ENCODE data around the gene INPP4A. TPM values are rescaled to one million over a fixed set of nuclear protein-coding genes. Genes with fewer than 3 reads are reported as not detected.

INPP4A gene
- total and polyA plus RNA-seq, 2 of the 13 experiments (the other 11 are each of a cell fraction or from before 2014, with no cell fraction given), result 10.1 to 10.9 TPM

DNA sequence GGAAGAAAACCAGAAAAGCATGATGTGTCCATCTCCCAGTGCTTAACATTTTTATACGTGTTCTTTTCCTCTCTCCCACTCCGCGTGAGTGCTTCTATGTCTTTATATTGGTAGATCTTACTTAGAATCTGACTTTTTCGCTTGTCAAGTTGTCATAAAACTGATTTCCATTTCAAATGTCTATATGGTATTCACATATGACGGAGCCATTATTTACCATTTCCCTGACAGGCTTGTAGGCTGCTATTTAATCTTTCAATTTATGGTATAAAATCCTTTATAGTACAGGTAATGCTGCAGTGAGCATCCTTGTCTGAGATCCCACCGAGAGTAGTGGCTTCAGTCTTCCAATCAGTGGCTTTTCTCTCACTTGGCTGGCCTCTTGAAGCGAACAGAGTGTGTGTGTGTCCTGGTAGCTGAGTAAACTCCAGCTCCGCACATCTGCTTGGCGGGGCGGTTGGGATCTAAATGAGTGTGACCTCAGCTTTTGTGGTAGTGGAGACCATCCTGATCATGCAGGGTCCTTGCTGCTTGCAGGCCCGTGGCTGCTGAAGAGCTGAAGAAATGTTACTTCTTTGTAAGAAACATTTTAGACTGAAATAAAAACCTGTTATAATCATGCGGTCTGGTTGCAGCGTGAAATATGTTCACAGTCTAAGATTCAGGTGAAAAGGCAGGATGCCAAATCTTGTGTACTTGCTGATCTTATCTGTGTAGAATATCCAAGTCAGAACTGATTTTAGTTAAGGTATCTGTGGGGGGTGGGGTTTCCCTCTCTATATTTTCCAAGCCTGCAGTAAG lies 40.2 kb downstream of the INPP4A start:
- ChIA-PET POLR2A (interaction anchor here (1.0 kb wide), 1 partner anchor 14 kb away, joined by 4 read pairs; no protein-coding TSS in a partner anchor), CTCF (ENCODE audit: low intra/inter-chr PET ratio, low total read pairs) (no interaction called here)
- Histone ChIP-seq H3K36me3 (replicated peaks in 1 of 2; ENCODE audit: control insufficient read depth in 1 of 2, insufficient read depth in 2 of 2, low read length in 2 of 2) (no peaks in the 10 kb centered on the region), H3K4me3 (replicated peaks in 1 of 3; ENCODE audit: insufficient read depth in 1 of 3, low read depth in 2 of 3, low read length in 3 of 3) (no peak overlapping the region), H3K9ac (ENCODE audit: insufficient read depth, low read depth, low read length) (no peak overlapping the region), H3K4me1 (ENCODE audit: insufficient read depth, low read length) (peaks cover 43% of the 10 kb centered on the region), H2AFZ (ENCODE audit: low read length) (no peak overlapping the region), H3K79me2 (ENCODE audit: insufficient read depth, low read length) (no peaks in the 10 kb centered on the region), H3K4me2 (ENCODE audit: low read depth, low read length) (no peak overlapping the region), H3K9me3 (ENCODE audit: low read length) (no peaks in the 10 kb centered on the region), H4K20me1 (ENCODE audit: insufficient read depth, low read length) (no peaks in the 10 kb centered on the region), H3K27ac (ENCODE audit: extremely low read length, insufficient read depth, low read length) (no peak overlapping the region), H3K27me3 (ENCODE audit: control insufficient read depth in 1 of 2, insufficient read depth in 2 of 2, low read length in 2 of 2) (no peaks in the 10 kb centered on the region)
- intact Hi-C loops (cut with micrococcal nuclease; ENCODE audit: unreplicated experiment) (loop anchor here (5.0 kb wide), 1 partner anchor 38 kb away; no protein-coding TSS in a partner anchor), in situ Hi-C loops (cut with HindIII; ENCODE audit: extremely low pct_ligation_motif_present, low pct_unique_long_range_greater_than_20kb) (no loop called here)
- ATAC-seq (no peak), FAIRE-seq (no peak), DNase-seq (ENCODE audit: low spot score) (no peak)
- no TSS peak for BruUV-seq (replicated peaks)
- 94% methylated on average over 13 of the region's 13 CpGs for WGBS (ENCODE audit: low lambda C conversion rate)
- TF ChIP-seq, protein P1, sequence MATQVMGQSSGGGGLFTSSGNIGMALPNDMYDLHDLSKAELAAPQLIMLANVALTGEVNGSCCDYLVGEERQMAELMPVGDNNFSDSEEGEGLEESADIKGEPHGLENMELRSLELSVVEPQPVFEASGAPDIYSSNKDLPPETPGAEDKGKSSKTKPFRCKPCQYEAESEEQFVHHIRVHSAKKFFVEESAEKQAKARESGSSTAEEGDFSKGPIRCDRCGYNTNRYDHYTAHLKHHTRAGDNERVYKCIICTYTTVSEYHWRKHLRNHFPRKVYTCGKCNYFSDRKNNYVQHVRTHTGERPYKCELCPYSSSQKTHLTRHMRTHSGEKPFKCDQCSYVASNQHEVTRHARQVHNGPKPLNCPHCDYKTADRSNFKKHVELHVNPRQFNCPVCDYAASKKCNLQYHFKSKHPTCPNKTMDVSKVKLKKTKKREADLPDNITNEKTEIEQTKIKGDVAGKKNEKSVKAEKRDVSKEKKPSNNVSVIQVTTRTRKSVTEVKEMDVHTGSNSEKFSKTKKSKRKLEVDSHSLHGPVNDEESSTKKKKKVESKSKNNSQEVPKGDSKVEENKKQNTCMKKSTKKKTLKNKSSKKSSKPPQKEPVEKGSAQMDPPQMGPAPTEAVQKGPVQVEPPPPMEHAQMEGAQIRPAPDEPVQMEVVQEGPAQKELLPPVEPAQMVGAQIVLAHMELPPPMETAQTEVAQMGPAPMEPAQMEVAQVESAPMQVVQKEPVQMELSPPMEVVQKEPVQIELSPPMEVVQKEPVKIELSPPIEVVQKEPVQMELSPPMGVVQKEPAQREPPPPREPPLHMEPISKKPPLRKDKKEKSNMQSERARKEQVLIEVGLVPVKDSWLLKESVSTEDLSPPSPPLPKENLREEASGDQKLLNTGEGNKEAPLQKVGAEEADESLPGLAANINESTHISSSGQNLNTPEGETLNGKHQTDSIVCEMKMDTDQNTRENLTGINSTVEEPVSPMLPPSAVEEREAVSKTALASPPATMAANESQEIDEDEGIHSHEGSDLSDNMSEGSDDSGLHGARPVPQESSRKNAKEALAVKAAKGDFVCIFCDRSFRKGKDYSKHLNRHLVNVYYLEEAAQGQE (IDR thresholded peaks at IDR 0.05; ENCODE audit: borderline replicate concordance in 1 of 2, low read depth in 1 of 2, low read length in 2 of 2), result no peak
- 0 out of 2 replicates have a peak, but pooled peaks have one; percentile 31 for TF ChIP-seq ZBTB38 (CRISPR knock-in tag; IDR thresholded peaks at IDR 0.05)
- TF ChIP-seq, protein P2, sequence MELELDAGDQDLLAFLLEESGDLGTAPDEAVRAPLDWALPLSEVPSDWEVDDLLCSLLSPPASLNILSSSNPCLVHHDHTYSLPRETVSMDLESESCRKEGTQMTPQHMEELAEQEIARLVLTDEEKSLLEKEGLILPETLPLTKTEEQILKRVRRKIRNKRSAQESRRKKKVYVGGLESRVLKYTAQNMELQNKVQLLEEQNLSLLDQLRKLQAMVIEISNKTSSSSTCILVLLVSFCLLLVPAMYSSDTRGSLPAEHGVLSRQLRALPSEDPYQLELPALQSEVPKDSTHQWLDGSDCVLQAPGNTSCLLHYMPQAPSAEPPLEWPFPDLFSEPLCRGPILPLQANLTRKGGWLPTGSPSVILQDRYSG (CRISPR knock-in tag; IDR thresholded peaks at IDR 0.05), result peak; percentile 16; the same call in 1 of the 2 replicates
